Measurements from ENCODE around the gene AURKAIP1.

The AURKAIP1 gene

GRCh38 chr1:1335792-1336248, 39.2 kb downstream of the AURKAIP1 start:
- Histone ChIP-seq H3K4me3 (ENCODE audit: low read length) (no peak overlapping the region), H3K27me3 (ENCODE audit: low read depth, low read length) (no peaks in the 10 kb centered on the region), H3K27ac (ENCODE audit: low read length) (no peak overlapping the region), H3K36me3 (replicated peaks; ENCODE audit: low read depth, low read length) (no peaks in the 10 kb centered on the region), H3K9ac (ENCODE audit: low read length) (no peak overlapping the region), H2AFZ (ENCODE audit: low read depth, low read length) (no peak overlapping the region), H3K4me1 (ENCODE audit: low read length) (no peaks in the 10 kb centered on the region), H3K79me2 (ENCODE audit: low read length) (no peaks in the 10 kb centered on the region), H4K20me1 (ENCODE audit: insufficient read depth, low read length) (0 out of 2 replicates have a peak, but pooled peaks cover under 1% of the 10 kb centered on the region), H3K9me3 (ENCODE audit: insufficient read depth, low read length) (no peaks in the 10 kb centered on the region), H3K4me2 (ENCODE audit: low read length) (no peak overlapping the region)
- TF ChIP-seq CTCF (IDR thresholded peaks at IDR 0.05; ENCODE audit: low read depth, low read length): no peak
- no peak for TF ChIP-seq EZH2phosphoT487 (IDR thresholded peaks at IDR 0.05; ENCODE audit: low read depth)

- Histone ChIP-seq H3K79me2 (ENCODE audit: low read length) (no peaks in the 10 kb centered on the region), H3K36me3 (replicated peaks; ENCODE audit: low read depth, low read length) (no peaks in the 10 kb centered on the region), H3K4me1 (ENCODE audit: low read length) (no peaks in the 10 kb centered on the region), H4K20me1 (ENCODE audit: insufficient read depth, low read length) (no peaks in the 10 kb centered on the region), H3K9ac (ENCODE audit: low read length) (no peak overlapping the region), H3K9me3 (ENCODE audit: insufficient read depth, low read length) (no peaks in the 10 kb centered on the region), H2AFZ (ENCODE audit: low read depth, low read length) (no peak overlapping the region), H3K4me3 (ENCODE audit: low read length) (no peak overlapping the region), H3K27ac (ENCODE audit: low read length) (no peak overlapping the region), H3K27me3 (ENCODE audit: low read depth, low read length) (no peaks in the 10 kb centered on the region), H3K4me2 (ENCODE audit: low read length) (no peak overlapping the region)
- TF ChIP-seq EZH2phosphoT487 (IDR thresholded peaks at IDR 0.05; ENCODE audit: low read depth) (no peak), CTCF (IDR thresholded peaks at IDR 0.05; ENCODE audit: low read depth, low read length) (no peak)
These were observed 39.7 kb downstream of the AURKAIP1 start for GRCh38 chr1:1335283-1335682.

- Histone ChIP-seq H3K9ac (ENCODE audit: low read length) (no peak overlapping the region), H2AFZ (ENCODE audit: low read depth, low read length) (no peak overlapping the region), H3K36me3 (replicated peaks; ENCODE audit: low read depth, low read length) (no peaks in the 10 kb centered on the region), H3K4me1 (ENCODE audit: low read length) (no peaks in the 10 kb centered on the region), H3K9me3 (ENCODE audit: insufficient read depth, low read length) (no peaks in the 10 kb centered on the region), H3K27ac (ENCODE audit: low read length) (no peak overlapping the region), H3K27me3 (ENCODE audit: low read depth, low read length) (no peaks in the 10 kb centered on the region), H3K79me2 (ENCODE audit: low read length) (no peaks in the 10 kb centered on the region), H3K4me2 (ENCODE audit: low read length) (no peak overlapping the region), H4K20me1 (ENCODE audit: insufficient read depth, low read length) (no peaks in the 10 kb centered on the region), H3K4me3 (ENCODE audit: low read length) (no peak overlapping the region)
- TF ChIP-seq CTCF (IDR thresholded peaks at IDR 0.05; ENCODE audit: low read depth, low read length) (no peak), EZH2phosphoT487 (IDR thresholded peaks at IDR 0.05; ENCODE audit: low read depth) (no peak)
These were observed 40.2 kb downstream of the AURKAIP1 start for GRCh38 chr1:1334835-1335234.

- Histone ChIP-seq H3K9me3 (ENCODE audit: insufficient read depth, low read length) (no peaks in the 10 kb centered on the region), H3K27ac (ENCODE audit: low read length) (no peak overlapping the region), H2AFZ (ENCODE audit: low read depth, low read length) (no peak overlapping the region), H3K36me3 (replicated peaks; ENCODE audit: low read depth, low read length) (peaks cover 4% of the 10 kb centered on the region), H3K4me2 (ENCODE audit: low read length) (no peak overlapping the region), H4K20me1 (ENCODE audit: insufficient read depth, low read length) (no peaks in the 10 kb centered on the region), H3K79me2 (ENCODE audit: low read length) (no peaks in the 10 kb centered on the region), H3K27me3 (ENCODE audit: low read depth, low read length) (no peaks in the 10 kb centered on the region), H3K4me3 (ENCODE audit: low read length) (no peak overlapping the region), H3K4me1 (ENCODE audit: low read length) (no peaks in the 10 kb centered on the region), H3K9ac (ENCODE audit: low read length) (no peak overlapping the region)
- TF ChIP-seq EZH2phosphoT487 (IDR thresholded peaks at IDR 0.05; ENCODE audit: low read depth) (no peak), CTCF (IDR thresholded peaks at IDR 0.05; ENCODE audit: low read depth, low read length) (no peak)
These were observed 41.3 kb downstream of the AURKAIP1 start for GRCh38 chr1:1333551-1334241.

Measured in OCI-LY3 (cell line).